ENCODE measurements around the gene SLC6A18.

DNA sequence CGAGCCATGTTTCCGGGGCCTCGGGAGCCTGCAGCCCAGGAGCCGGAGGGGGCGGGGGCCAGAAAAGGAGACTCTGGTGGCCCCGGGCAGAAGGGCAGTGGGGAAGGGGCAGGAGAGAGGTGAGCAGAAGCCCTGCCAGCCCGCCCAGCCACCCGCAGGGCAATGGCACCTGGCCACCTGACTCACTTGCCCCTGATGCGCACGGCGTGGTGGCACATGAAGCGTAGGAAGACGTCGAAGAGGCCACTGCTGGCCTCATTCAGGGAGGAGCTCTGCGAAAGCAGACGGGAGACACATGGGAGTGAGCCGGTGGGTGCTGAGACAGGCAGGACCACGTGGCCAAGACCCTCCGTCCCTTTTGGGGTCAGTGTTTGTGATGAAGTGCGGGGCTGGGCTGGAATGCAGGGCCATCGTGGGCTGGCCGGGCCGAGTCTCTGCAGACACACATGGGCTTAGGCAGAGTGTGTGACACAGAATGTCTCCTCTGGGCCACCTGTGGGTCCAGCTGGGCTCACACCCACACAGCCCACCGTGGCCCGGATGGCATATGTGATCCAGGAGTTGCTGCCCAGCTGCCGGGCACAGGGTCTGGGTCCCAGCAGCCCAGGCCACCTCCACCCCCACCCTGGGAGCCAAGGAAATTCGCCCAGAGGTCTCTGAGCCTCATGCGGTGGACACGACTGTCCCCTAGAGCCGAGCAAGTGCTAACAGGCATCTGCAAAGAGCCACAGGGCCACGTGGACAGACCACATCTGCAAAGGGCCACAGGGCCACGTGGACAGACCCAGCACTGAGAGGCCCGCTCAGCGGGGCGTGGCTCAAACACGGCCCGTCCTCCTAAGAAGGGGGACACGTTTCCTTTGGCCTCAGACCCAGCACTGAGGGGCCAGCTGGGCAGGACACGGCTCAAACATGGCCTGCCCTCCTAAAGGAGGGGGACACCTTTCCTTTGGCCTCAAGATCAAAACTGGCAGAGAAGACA is 46.0 kb downstream of the SLC6A18 start:
- TF ChIP-seq POLR2AphosphoS5 (IDR thresholded peaks at IDR 0.05; ENCODE audit: low read length): no peak
- TF ChIP-seq MEF2A (IDR thresholded peaks at IDR 0.05; ENCODE audit: insufficient read depth, low read depth, low read length): no peak
- TF ChIP-seq TBL1XR1 (IDR thresholded peaks at IDR 0.05; ENCODE audit: low read depth, low read length): no peak
- no peak for TF ChIP-seq RAD21 (IDR thresholded peaks at IDR 0.05; ENCODE audit: insufficient read depth, low read depth, low read length)
- TF ChIP-seq, protein P1, sequence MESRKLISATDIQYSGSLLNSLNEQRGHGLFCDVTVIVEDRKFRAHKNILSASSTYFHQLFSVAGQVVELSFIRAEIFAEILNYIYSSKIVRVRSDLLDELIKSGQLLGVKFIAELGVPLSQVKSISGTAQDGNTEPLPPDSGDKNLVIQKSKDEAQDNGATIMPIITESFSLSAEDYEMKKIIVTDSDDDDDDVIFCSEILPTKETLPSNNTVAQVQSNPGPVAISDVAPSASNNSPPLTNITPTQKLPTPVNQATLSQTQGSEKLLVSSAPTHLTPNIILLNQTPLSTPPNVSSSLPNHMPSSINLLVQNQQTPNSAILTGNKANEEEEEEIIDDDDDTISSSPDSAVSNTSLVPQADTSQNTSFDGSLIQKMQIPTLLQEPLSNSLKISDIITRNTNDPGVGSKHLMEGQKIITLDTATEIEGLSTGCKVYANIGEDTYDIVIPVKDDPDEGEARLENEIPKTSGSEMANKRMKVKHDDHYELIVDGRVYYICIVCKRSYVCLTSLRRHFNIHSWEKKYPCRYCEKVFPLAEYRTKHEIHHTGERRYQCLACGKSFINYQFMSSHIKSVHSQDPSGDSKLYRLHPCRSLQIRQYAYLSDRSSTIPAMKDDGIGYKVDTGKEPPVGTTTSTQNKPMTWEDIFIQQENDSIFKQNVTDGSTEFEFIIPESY (IDR thresholded peaks at IDR 0.05): no peak
